Glutamatergic neuron (in vitro differentiated cells): ENCODE results near the gene MAST4. TPM values are rescaled to one million over a fixed set of nuclear protein-coding genes. Genes with fewer than 3 reads are reported as not detected.

Source experiments
- DNase-seq: peaks from one replicate; pipeline ENCODE4 v3.0.0; 2022
- H3K27ac Mint-ChIP-seq: one replicate; pipeline ENCODE4 v1.8.0; 2020; ENCODE audit warnings: mild to moderate bottlenecking, mixed read lengths, inconsistent platforms; ENCODE audit not compliant: unreplicated experiment
- H3K27me3 Mint-ChIP-seq: one replicate; pipeline ENCODE4 v1.8.0; 2020; ENCODE audit warnings: mild to moderate bottlenecking, moderate library complexity, mixed read lengths, inconsistent platforms; ENCODE audit not compliant: unreplicated experiment
- H3K36me3 Mint-ChIP-seq: one replicate; pipeline ENCODE4 v1.8.0; 2020; ENCODE audit warnings: mild to moderate bottlenecking, mixed read lengths, inconsistent platforms; ENCODE audit not compliant: unreplicated experiment
- H3K4me1 Mint-ChIP-seq: one replicate; pipeline ENCODE4 v1.8.0; 2020; ENCODE audit warnings: mild to moderate bottlenecking, low read depth, mixed read lengths, inconsistent platforms; ENCODE audit not compliant: unreplicated experiment
- H3K4me3 Mint-ChIP-seq: one replicate; pipeline ENCODE4 v1.8.0; 2020; ENCODE audit warnings: mild to moderate bottlenecking, mixed read lengths, inconsistent platforms; ENCODE audit not compliant: unreplicated experiment
- H3K9me3 Mint-ChIP-seq: one replicate; pipeline ENCODE4 v1.8.0; 2020; ENCODE audit warnings: mild to moderate bottlenecking, moderate library complexity, mixed read lengths, inconsistent platforms; ENCODE audit not compliant: unreplicated experiment
- CTCF ChIP-seq: fragments of 200-600 bp; sonication (generic); IDR thresholded peaks from one replicate; pipeline ENCODE4 v1.5.0; 2021; ENCODE audit not compliant: partially characterized antibody, unreplicated experiment
- total RNA-seq: library from RNA; stranded (reverse); fragmentation: NEBNext Ultra II Directional; extraction: Animal tissue kit (Norgen Biotek cat#: 25700); gene quantifications from one replicate; pipeline ENCODE4 v1.2.1, GENCODE V29; 2021; ENCODE audit not compliant: unreplicated experiment

MAST4 gene
- total RNA-seq, 1 donor from 2014 or later: 11.5 TPM

- H3K36me3 Mint-ChIP-seq: peaks cover 7% of the 10 kb centered on the region
- DNase-seq: no peak
- peaks cover 3% of the 10 kb centered on the region for H3K9me3 Mint-ChIP-seq
- no peak overlapping the region for H3K4me3 Mint-ChIP-seq
- no peak for TF ChIP-seq CTCF
- no peak overlapping the region for H3K27ac Mint-ChIP-seq
- no peaks in the 10 kb centered on the region for H3K4me1 Mint-ChIP-seq
- H3K27me3 Mint-ChIP-seq: no peaks in the 10 kb centered on the region
These were observed 30.3 kb upstream of the MAST4 start for GRCh38 chr5:66565878-66566277.

GRCh38 chr5:66567474-66567873, 28.7 kb upstream of the MAST4 start:
- no peak for TF ChIP-seq CTCF
- no peak for DNase-seq
- H3K9me3 Mint-ChIP-seq: peaks cover 3% of the 10 kb centered on the region
- H3K36me3 Mint-ChIP-seq: peaks cover 7% of the 10 kb centered on the region
- H3K4me3 Mint-ChIP-seq: no peak overlapping the region
- H3K27ac Mint-ChIP-seq: no peak overlapping the region
- no peaks in the 10 kb centered on the region for H3K27me3 Mint-ChIP-seq
- H3K4me1 Mint-ChIP-seq: no peaks in the 10 kb centered on the region

GRCh38 chr5:66570201-66570600, 26.0 kb upstream of the MAST4 start:
- no peak for TF ChIP-seq CTCF
- Mint-ChIP-seq H3K4me1 (no peaks in the 10 kb centered on the region), H3K27ac (no peak overlapping the region), H3K36me3 (peaks cover 7% of the 10 kb centered on the region), H3K9me3 (peaks cover 3% of the 10 kb centered on the region), H3K27me3 (no peaks in the 10 kb centered on the region), H3K4me3 (no peak overlapping the region)
- DNase-seq: no peak

- no peak for TF ChIP-seq CTCF
- Mint-ChIP-seq H3K4me3 (no peak overlapping the region), H3K4me1 (no peaks in the 10 kb centered on the region), H3K27me3 (peaks cover 2% of the 10 kb centered on the region), H3K27ac (no peak overlapping the region), H3K9me3 (peaks cover 3% of the 10 kb centered on the region), H3K36me3 (peaks cover 5% of the 10 kb centered on the region)
- DNase-seq: no peak
These were observed 22.5 kb upstream of the MAST4 start for GRCh38 chr5:66573733-66574132.

- DNase-seq: no peak
- Mint-ChIP-seq H3K36me3 (no peaks in the 10 kb centered on the region), H3K4me3 (no peak overlapping the region), H3K9me3 (no peaks in the 10 kb centered on the region), H3K27me3 (no peaks in the 10 kb centered on the region), H3K27ac (no peak overlapping the region), H3K4me1 (no peaks in the 10 kb centered on the region)
- TF ChIP-seq CTCF: no peak
These were observed 13.6 kb upstream of the MAST4 start for GRCh38 chr5:66582499-66583165.
